HepG2 (cell line): Measurements from ENCODE around the gene ETS1. TPM values are rescaled to one million over a fixed set of nuclear protein-coding genes. Genes with fewer than 3 reads are reported as not detected.

Source experiments
- ATAC-seq: fragments of 200-7000 bp; cut with Tn5 transposase; 3 replicates; pipeline ENCODE4 v1.9.1; 2020; ENCODE audit warnings: mild to moderate bottlenecking, moderate library complexity
- BruUV-seq: library from RNA; stranded (reverse); fragments of 400-500 nt; replicated peaks from 2 replicates; lab custom pipeline; 2021; lab: Mats Ljungman, UMichigan
- CTCF ChIA-PET: fragments of 300-600 bp; formaldehyde crosslinking; extraction: SDS; loops from one replicate; lab custom pipeline; 2021; ENCODE audit warnings: low total read pairs, inconsistent platforms, low intra/inter-chr PET ratio; lab: Yijun Ruan, JAX
- POLR2A ChIA-PET: fragments of 350-600 bp; sonication (Branson Sonifier 250); formaldehyde crosslinking; loops from one replicate; lab custom pipeline; 2020; ENCODE audit warnings: antibody characterized with exemption, inconsistent platforms; lab: Yijun Ruan, JAX
- DNase-seq: peaks from one replicate; pipeline ENCODE4 v3.0.0-alpha.2; 2015; ENCODE audit warnings: low spot score
- FAIRE-seq: peaks from 3 replicates; lab custom pipeline; 2011; peaks lifted over from hg19 to GRCh38; lab: Jason Lieb, UNC
- H2AFZ ChIP-seq: one replicate; pipeline ENCODE4 v1.6.1; 2011; ENCODE audit warnings: low read length, inconsistent platforms
- H3K27ac ChIP-seq: fragments of 300-600 bp; 3 replicates; pipeline ENCODE4 v1.8.0; 2011; ENCODE audit warnings: mixed run types, mild to moderate bottlenecking, mixed read lengths, low read length, inconsistent platforms; ENCODE audit not compliant: insufficient read depth; ENCODE audit errors: extremely low read length
- H3K27me3 ChIP-seq, 2 experiments: fragments of 200-600 bp in 1 of 2; 2 replicates in 1 of 2; 3 replicates in 1 of 2; pipeline versions ENCODE4 v1.6.0 to v1.8.0; 2011; ENCODE audit warnings: low read length in 2 of 2, mild to moderate bottlenecking in 2 of 2, moderate library complexity in 2 of 2, inconsistent platforms in 1 of 2; ENCODE audit not compliant: insufficient read depth in 2 of 2, control insufficient read depth in 1 of 2
- H3K36me3 ChIP-seq, 2 experiments: fragments of 200-600 bp in 1 of 2; replicated peaks in 1 of 2; 2 replicates in 1 of 2; 3 replicates in 1 of 2; pipeline versions ENCODE4 v1.5.1 to v1.8.0; 2011; ENCODE audit warnings: low read length in 2 of 2, inconsistent platforms in 1 of 2; ENCODE audit not compliant: insufficient read depth in 2 of 2, control insufficient read depth in 1 of 2
- H3K4me1 ChIP-seq: 2 replicates; pipeline ENCODE4 v1.5.1; 2012; ENCODE audit warnings: low read length, inconsistent platforms; ENCODE audit not compliant: insufficient read depth
- H3K4me2 ChIP-seq: 2 replicates; pipeline ENCODE4 v1.6.0; 2011; ENCODE audit warnings: low read depth, low read length, inconsistent platforms
- H3K4me3 ChIP-seq, 3 experiments: fragments of 200-600 bp in 1 of 3; sonication (generic), shearing (Covaris generic) in 1 of 3; replicated peaks in 1 of 3; 2 replicates each; pipeline ENCODE4 v1.5.1; 2011 to 2016; ENCODE audit warnings: low read length in 3 of 3, inconsistent platforms in 2 of 3, low read depth in 2 of 3, mild to moderate bottlenecking in 2 of 3, control low read depth in 1 of 3, mixed read lengths in 1 of 3; ENCODE audit not compliant: insufficient read depth in 1 of 3
- H3K79me2 ChIP-seq: one replicate; pipeline ENCODE4 v1.6.1; 2011; ENCODE audit warnings: low read length, inconsistent platforms; ENCODE audit not compliant: insufficient read depth
- H3K9ac ChIP-seq: 2 replicates; pipeline ENCODE4 v1.6.0; 2011; ENCODE audit warnings: mild to moderate bottlenecking, low read depth, low read length, inconsistent platforms; ENCODE audit not compliant: insufficient read depth
- H3K9me3 ChIP-seq: 2 replicates; pipeline ENCODE4 v1.5.1; 2012; ENCODE audit warnings: mild to moderate bottlenecking, low read length
- H4K20me1 ChIP-seq: 2 replicates; pipeline ENCODE4 v1.6.0; 2011; ENCODE audit warnings: inconsistent platforms, mild to moderate bottlenecking, low read length, moderate library complexity; ENCODE audit not compliant: insufficient read depth
- CEBPG ChIP-seq: IDR thresholded peaks from 2 replicates; pipeline ENCODE4 v1.6.1; 2016
- GTF3A ChIP-seq: sonication (generic); formaldehyde crosslinking; conservative IDR thresholded peaks from 2 replicates; pipeline ENCODE4 v1.4.0; 2020; ENCODE audit warnings: mild to moderate bottlenecking, missing genetic modification reagents
- MAFK ChIP-seq, 2 experiments: IDR thresholded peaks in 1 of 2; conservative IDR thresholded peaks in 1 of 2; 2 replicates each; pipeline ENCODE4 v1.6.1; 2011; ENCODE audit warnings: improper control_type of control experiment in 2 of 2, low read length in 2 of 2
- ZNF597 ChIP-seq: sonication (generic); formaldehyde crosslinking; IDR thresholded peaks from 2 replicates; pipeline ENCODE4 v1.5.0; 2020; ENCODE audit warnings: missing genetic modification reagents
- ZNF777 ChIP-seq: sonication (generic); formaldehyde crosslinking; IDR thresholded peaks from 2 replicates; pipeline ENCODE4 v1.4.0; 2020; ENCODE audit warnings: missing genetic modification reagents
- WGBS: methylation state at CpG from one replicate; pipeline ENCODE4 v1.1.6; 2017; ENCODE audit warnings: low lambda C conversion rate; 5-methylcytosine and 5-hydroxymethylcytosine counted together
- in situ Hi-C: cut with HindIII; loops from 2 replicates; pipeline ENCODE4 v1.10.0; 2017; ENCODE audit warnings: low pct_unique_long_range_greater_than_20kb; ENCODE audit not compliant: extremely low pct_ligation_motif_present
- intact Hi-C: fragments of 100-400 bp; cut with micrococcal nuclease; formaldehyde crosslinking; loops from one replicate; pipeline ENCODE4 v1.10.0; 2022; ENCODE audit not compliant: unreplicated experiment
- polyA plus RNA-seq, 8 experiments: library from polyadenylated mRNA; depleted of rRNA in 3 of 8; stranded (reverse) in 7 of 8; unstranded in 1 of 8; fragments of >200 nt; fragmentation: Illumina TruSeq in 4 of 8; extraction: Trizol in 4 of 8; gene quantifications; 2 replicates each; pipeline versions ENCODE4 v1.2.1 to v1.2.3, GENCODE V29; 2011 to 2016; ENCODE audit warnings: low read depth in 4 of 8, missing spikeins in 1 of 8, mixed read lengths in 1 of 8; ENCODE audit not compliant: insufficient read depth in 1 of 8
- total RNA-seq, 5 experiments: library from RNA; depleted of rRNA; stranded (reverse); fragments of >200 nt; fragmentation: Illumina TruSeq; extraction: Trizol; gene quantifications; 2 replicates each; pipeline ENCODE4 v1.2.3, GENCODE V29; 2016; ENCODE audit warnings: low read depth in 1 of 5
- TF ChIP-seq, protein P1 (sequence below): IDR thresholded peaks from 2 replicates; pipeline ENCODE4 v1.6.1; 2018; ENCODE audit warnings: missing genetic modification reagents, mild to moderate bottlenecking, missing compliant biosample characterization
- TF ChIP-seq, protein P2 (sequence below): sonication (generic); formaldehyde crosslinking; conservative IDR thresholded peaks from 2 replicates; pipeline ENCODE4 v1.8.1; 2023; ENCODE audit warnings: missing genetic modification reagents

ETS1 gene
- total and polyA plus RNA-seq, 2 of the 13 experiments (the other 11 are each of a cell fraction or from before 2014, with no cell fraction given), result 0.18 to 0.34 TPM

DNA sequence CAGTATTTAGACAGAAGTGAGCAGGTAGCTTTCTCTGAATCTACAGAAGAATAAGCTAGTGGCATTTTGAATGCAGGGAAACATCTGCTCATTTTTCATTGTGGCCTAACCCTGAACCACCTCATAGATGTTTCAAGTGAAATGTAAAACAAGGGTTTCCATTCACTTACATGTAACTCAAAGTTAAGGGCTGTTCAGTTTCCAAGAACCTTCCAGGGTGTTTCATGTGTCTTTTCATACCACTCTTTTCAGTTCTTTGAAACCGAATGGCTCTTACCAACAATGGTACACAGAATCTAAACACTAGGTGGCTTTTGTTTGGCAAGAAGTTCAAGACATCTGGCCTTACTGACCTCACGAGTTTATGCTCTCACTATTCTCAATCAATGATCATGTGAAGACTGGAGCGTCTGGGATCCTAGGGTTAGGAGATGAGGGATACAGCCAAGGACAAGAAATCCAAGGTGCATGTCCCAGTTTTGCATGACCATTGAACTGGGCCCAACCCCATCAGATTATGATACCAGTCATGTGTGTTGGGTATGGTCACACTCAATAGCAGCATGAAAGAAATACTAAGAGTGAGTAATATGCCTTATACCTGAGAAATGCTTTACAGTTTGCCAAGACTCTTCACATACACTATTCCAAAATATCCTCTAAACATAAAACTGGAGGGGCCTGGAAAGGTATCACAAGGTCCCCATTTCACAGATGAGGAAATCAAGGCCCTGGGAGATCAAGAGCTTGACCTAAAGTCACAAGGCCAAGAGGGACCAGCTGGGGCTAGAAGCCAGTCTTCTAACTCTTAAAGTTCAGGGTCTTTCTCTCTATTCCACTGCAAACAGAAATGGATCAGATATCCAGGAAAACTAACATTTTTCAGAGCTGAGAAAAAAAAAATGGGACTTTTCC, 92.7 kb downstream of the ETS1 start (continued):
- no peak for TF ChIP-seq ZNF777 (CRISPR knock-in tag)

DNA sequence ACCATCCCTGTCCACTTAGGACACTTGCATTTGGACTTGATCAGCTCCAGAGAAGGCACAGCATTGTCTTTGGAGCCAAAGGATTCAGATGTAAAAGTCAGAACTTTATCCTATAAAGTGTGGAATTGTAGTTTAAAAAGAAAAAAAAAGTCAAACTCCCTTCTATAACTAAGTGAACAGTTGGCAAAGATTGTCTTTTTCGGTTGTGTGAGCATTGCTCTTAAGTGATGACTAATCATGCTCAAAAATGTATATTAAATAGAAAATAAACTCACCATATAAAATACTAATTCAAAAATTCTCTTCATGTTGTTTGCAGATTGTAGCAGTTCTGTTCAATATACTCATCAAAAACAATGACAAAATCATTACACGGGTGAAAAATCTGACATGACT, 93.8 kb downstream of the ETS1 start:
- Histone ChIP-seq H3K4me2 (no peak overlapping the region), H3K4me3 (no peak overlapping the region), H2AFZ (no peak overlapping the region)
- whole genome bisulfite sequencing, result 69% methylated on average over 2 of the region's 2 CpGs
- POLR2A ChIA-PET, result no interaction called here
- TF ChIP-seq ZNF597 (CRISPR knock-in tag), result no peak
- TF ChIP-seq, all 625 proteins: peak for 0
- Histone ChIP-seq H4K20me1 (no peaks in the 10 kb centered on the region), H3K9me3 (no peaks in the 10 kb centered on the region), H3K9ac (no peak overlapping the region), H3K27me3 (peaks cover 2 to 3% of the 10 kb centered on the region in 2 experiments; a peak in 2 of 5 replicates), H3K36me3 (no peaks in the 10 kb centered on the region), H3K4me1 (no peaks in the 10 kb centered on the region), H3K27ac (no peak overlapping the region), H3K79me2 (no peaks in the 10 kb centered on the region)
- no peak for ATAC-seq
- FAIRE-seq, result no peak
- intact Hi-C loops, result no loop called here
- CTCF ChIA-PET, result no interaction called here
- in situ Hi-C loops, result no loop called here
- BruUV-seq, result no TSS peak
- DNase-seq, result no peak

DNA sequence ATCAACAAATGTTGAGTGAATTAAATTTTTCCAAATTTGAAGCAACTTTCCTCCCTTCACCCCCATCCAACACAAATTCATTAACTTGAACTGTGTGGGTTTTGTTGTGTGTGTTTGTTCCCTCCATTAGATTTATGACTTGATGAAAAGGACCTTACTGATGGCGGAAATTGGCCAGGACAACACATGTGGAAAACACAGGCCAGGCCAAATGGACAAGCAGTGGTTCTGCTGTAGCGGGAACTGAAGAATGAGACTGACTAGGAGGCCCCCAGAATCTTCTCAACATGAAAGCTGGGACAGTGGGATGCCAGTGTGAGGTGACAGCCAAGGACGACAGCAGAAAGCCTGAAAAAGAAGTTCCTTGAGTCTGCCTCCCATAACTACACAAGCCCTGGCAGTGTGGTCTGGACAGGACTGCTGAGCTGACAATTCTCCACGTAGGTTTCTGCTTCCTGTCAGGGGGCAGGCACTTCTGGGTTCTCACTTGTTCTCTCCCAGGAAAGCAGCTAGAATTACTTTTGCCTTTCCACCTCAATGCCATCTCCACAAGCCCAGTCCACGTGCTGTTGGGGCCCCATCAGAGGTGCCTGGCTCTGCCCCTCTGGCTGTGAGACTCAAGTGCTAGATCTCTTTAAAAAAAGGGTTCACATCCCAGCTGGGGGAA, 94.3 kb downstream of the ETS1 start:
- intact Hi-C loops, result no loop called here
- H3K9me3 ChIP-seq, result no peaks in the 10 kb centered on the region
- FAIRE-seq (no peak), ATAC-seq (no peak), DNase-seq (no peak)
- no peaks in the 10 kb centered on the region for H3K4me1 ChIP-seq
- WGBS, result 38% methylated on average over 4 of the region's 5 CpGs
- ChIA-PET CTCF (no interaction called here), POLR2A (no interaction called here)
- no TSS peak for BruUV-seq
- H2AFZ ChIP-seq, result no peak overlapping the region
- no peaks in the 10 kb centered on the region for H3K36me3 ChIP-seq
- no peak overlapping the region for H3K27ac ChIP-seq
- no peak overlapping the region for H3K9ac ChIP-seq
- in situ Hi-C loops, result no loop called here
- peaks cover 2 to 3% of the 10 kb centered on the region in 2 experiments; a peak in 2 of 5 replicates for H3K27me3 ChIP-seq
- H3K79me2 ChIP-seq, result no peaks in the 10 kb centered on the region
- no peak overlapping the region for H3K4me3 ChIP-seq
- H4K20me1 ChIP-seq, result no peaks in the 10 kb centered on the region
- no peak overlapping the region for H3K4me2 ChIP-seq
- TF ChIP-seq MAFK (conservative IDR thresholded peaks at IDR 0.05 in 1 of 2, IDR thresholded peaks at IDR 0.05 in 1 of 2; ENCODE audit: low read length in 2 of 2), result peak; percentile 26 to 54; a peak in 3 of 4 replicates
- TF ChIP-seq, protein P1, sequence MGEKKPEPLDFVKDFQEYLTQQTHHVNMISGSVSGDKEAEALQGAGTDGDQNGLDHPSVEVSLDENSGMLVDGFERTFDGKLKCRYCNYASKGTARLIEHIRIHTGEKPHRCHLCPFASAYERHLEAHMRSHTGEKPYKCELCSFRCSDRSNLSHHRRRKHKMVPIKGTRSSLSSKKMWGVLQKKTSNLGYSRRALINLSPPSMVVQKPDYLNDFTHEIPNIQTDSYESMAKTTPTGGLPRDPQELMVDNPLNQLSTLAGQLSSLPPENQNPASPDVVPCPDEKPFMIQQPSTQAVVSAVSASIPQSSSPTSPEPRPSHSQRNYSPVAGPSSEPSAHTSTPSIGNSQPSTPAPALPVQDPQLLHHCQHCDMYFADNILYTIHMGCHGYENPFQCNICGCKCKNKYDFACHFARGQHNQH (CRISPR knock-in tag), result no peak
- TF ChIP-seq CEBPG (CRISPR knock-in tag), result no peak
- TF ChIP-seq GTF3A, result no peak
- TF ChIP-seq, protein P2, sequence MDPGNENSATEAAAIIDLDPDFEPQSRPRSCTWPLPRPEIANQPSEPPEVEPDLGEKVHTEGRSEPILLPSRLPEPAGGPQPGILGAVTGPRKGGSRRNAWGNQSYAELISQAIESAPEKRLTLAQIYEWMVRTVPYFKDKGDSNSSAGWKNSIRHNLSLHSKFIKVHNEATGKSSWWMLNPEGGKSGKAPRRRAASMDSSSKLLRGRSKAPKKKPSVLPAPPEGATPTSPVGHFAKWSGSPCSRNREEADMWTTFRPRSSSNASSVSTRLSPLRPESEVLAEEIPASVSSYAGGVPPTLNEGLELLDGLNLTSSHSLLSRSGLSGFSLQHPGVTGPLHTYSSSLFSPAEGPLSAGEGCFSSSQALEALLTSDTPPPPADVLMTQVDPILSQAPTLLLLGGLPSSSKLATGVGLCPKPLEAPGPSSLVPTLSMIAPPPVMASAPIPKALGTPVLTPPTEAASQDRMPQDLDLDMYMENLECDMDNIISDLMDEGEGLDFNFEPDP (CRISPR knock-in tag), result no peak
